K562 (cell line): ENCODE data around the gene HPD. TPM values are rescaled to one million over a fixed set of nuclear protein-coding genes. Genes with fewer than 3 reads are reported as not detected.

ENCODE experiments used
- BCL6 ChIP-seq: fragments of 250-450 bp; sonication (Bioruptor Pico); IDR thresholded peaks from 2 replicates; pipeline ENCODE4 v1.4.0; 2020
- CBFA2T2 ChIP-seq: fragments of 450-650 bp; conservative IDR thresholded peaks from 2 replicates; pipeline ENCODE4 v1.6.1; 2017; ENCODE audit warnings: mild to moderate bottlenecking
- ETS1 ChIP-seq: conservative IDR thresholded peaks from 2 replicates; pipeline ENCODE4 v1.6.1; 2011; ENCODE audit warnings: low read depth, mild to moderate bottlenecking, low read length; ENCODE audit not compliant: control insufficient read depth
- GATAD2A ChIP-seq: fragments of 450-650 bp; IDR thresholded peaks from 2 replicates; pipeline ENCODE4 v1.6.1; 2017
- MTA2 ChIP-seq: fragments of 450-650 bp; IDR thresholded peaks from 2 replicates; pipeline ENCODE4 v1.6.1; 2016; ENCODE audit warnings: low read depth
- NKRF ChIP-seq: fragments of 450-650 bp; IDR thresholded peaks from 2 replicates; pipeline ENCODE4 v1.6.1; 2016; ENCODE audit warnings: borderline replicate concordance
- RBM17 ChIP-seq: fragments of 200-400 bp; formaldehyde crosslinking; IDR thresholded peaks from 2 replicates; pipeline ENCODE4 v1.6.1; 2017; ENCODE audit warnings: low read depth, mild to moderate bottlenecking, low read length, borderline replicate concordance
- SMAD3 ChIP-seq: fragments of 450-650 bp; formaldehyde crosslinking; conservative IDR thresholded peaks from 2 replicates; pipeline ENCODE4 v1.4.0; 2020; ENCODE audit warnings: mild to moderate bottlenecking
- TCF3 ChIP-seq: sonication (generic); formaldehyde crosslinking; IDR thresholded peaks from 2 replicates; pipeline ENCODE4 v1.4.0; 2020; ENCODE audit warnings: mild to moderate bottlenecking, missing genetic modification reagents
- TRIM24 ChIP-seq, 2 experiments: fragments of 450-650 bp; IDR thresholded peaks; 2 replicates each; pipeline ENCODE4 v1.6.1; 2016
- U2AF2 ChIP-seq: fragments of 200-400 bp; formaldehyde crosslinking; optimal IDR thresholded peaks from 2 replicates; pipeline ENCODE3; 2017; ENCODE audit warnings: low read depth, mild to moderate bottlenecking, low read length
- USF2 ChIP-seq: sonication (generic); formaldehyde crosslinking; IDR thresholded peaks from 2 replicates; pipeline ENCODE4 v1.5.0; 2020; ENCODE audit warnings: missing genetic modification reagents
- ZC3H8 ChIP-seq: fragments of 450-650 bp; IDR thresholded peaks from 2 replicates; pipeline ENCODE4 v1.6.1; 2017
- ZFP91 ChIP-seq: sonication (generic); formaldehyde crosslinking; IDR thresholded peaks from 2 replicates; pipeline ENCODE4 v1.8.0; 2022; ENCODE audit warnings: mild to moderate bottlenecking, missing genetic modification reagents
- ZNF197 ChIP-seq: fragments of 200-800 bp; sonication (Bioruptor generic); IDR thresholded peaks from 2 replicates; pipeline ENCODE4 v1.6.1; 2016; ENCODE audit warnings: low read depth, missing genetic modification characterization, missing compliant biosample characterization
- ZNF274 ChIP-seq: IDR thresholded peaks from 2 replicates; pipeline ENCODE4 v1.6.1; 2011; ENCODE audit warnings: low read depth, mild to moderate bottlenecking, low read length, moderate library complexity, borderline replicate concordance
- ZNF347 ChIP-seq: fragments of 450-650 bp; formaldehyde crosslinking; IDR thresholded peaks from 2 replicates; pipeline ENCODE4 v1.4.0; 2020; ENCODE audit warnings: low read depth, mild to moderate bottlenecking, moderate library complexity
- ZNF586 ChIP-seq: fragments of 450-650 bp; formaldehyde crosslinking; conservative IDR thresholded peaks from 2 replicates; pipeline ENCODE4 v1.4.0; 2020; ENCODE audit warnings: mild to moderate bottlenecking, moderate library complexity
- ZSCAN29 ChIP-seq: fragments of 450-650 bp; IDR thresholded peaks from 2 replicates; pipeline ENCODE4 v1.6.1; 2017
- polyA plus RNA-seq, 8 experiments: library from polyadenylated mRNA; depleted of rRNA in 4 of 8; stranded (reverse) in 5 of 8; unstranded in 3 of 8; fragments of >200 nt; fragmentation: Nextera tagmentation in 2 of 8; fragmentation: Illumina TruSeq in 1 of 8; extraction: Ambion mirVana in 2 of 8; extraction: Trizol in 1 of 8; gene quantifications; 2 replicates each; pipeline versions ENCODE4 v1.2.1 to v1.2.3, GENCODE V29; 2011 to 2014; ENCODE audit warnings: inconsistent platforms in 1 of 8, missing spikeins in 1 of 8
- total RNA-seq, 7 experiments: library from RNA; depleted of rRNA in 6 of 7; stranded (reverse); fragments of >200 nt in 6 of 7; fragmentation: Illumina TruSeq in 2 of 7; extraction: Trizol in 2 of 7; gene quantifications; 2 replicates each; pipeline versions ENCODE4 v1.2.1 to v1.2.3, GENCODE V29; 2011 to 2021; ENCODE audit warnings: low replicate concordance in 1 of 7

Gene HPD
- total and polyA plus RNA-seq, 9 of the 15 experiments (the other 6 are each of a cell fraction or from before 2014, with no cell fraction given), result 0.06 to 0.29 (median 0.07) TPM; not detected in 4

- TF ChIP-seq ZFP91 (CRISPR knock-in tag), result no peak
- TF ChIP-seq ZNF586 (CRISPR knock-in tag), result no peak
- no peak for TF ChIP-seq TRIM24 (IDR thresholded peaks at IDR 0.05)
- TF ChIP-seq SMAD3, result no peak
- TF ChIP-seq USF2 (CRISPR knock-in tag), result no peak
- no peak for TF ChIP-seq TCF3 (CRISPR knock-in tag)
- TF ChIP-seq NKRF, result no peak; the same call in 1 of the 2 replicates
- TF ChIP-seq BCL6 (CRISPR knock-in tag), result no peak
- TF ChIP-seq MTA2, result no peak; the same call in 1 of the 2 replicates
- TF ChIP-seq ZNF347 (CRISPR knock-in tag), result no peak
- no peak for TF ChIP-seq ZNF197
- peak; percentile 50; the same call in 1 of the 2 replicates for TF ChIP-seq GATAD2A
- no peak for TF ChIP-seq ZSCAN29
- no peak; the same call in 1 of the 2 replicates for TF ChIP-seq ETS1
- no peak for TF ChIP-seq U2AF2
- no peak for TF ChIP-seq ZC3H8
- no peak for TF ChIP-seq ZNF274
- no peak for TF ChIP-seq RBM17
- 0 out of 2 replicates have a peak, but pooled peaks have one; percentile 2 for TF ChIP-seq CBFA2T2
Measured at GRCh38 chr12:121799842-121800693, 58.6 kb downstream of the HPD start (continued).
